ENCODE measurements around the gene FDXR. TPM values are rescaled to one million over a fixed set of nuclear protein-coding genes. Genes with fewer than 3 reads are reported as not detected.

Gene FDXR
- total and polyA plus RNA-seq, 2 of the 8 experiments (the other 6 are each of a cell fraction or from before 2014, with no cell fraction given): 24.2 to 31.4 TPM

DNA sequence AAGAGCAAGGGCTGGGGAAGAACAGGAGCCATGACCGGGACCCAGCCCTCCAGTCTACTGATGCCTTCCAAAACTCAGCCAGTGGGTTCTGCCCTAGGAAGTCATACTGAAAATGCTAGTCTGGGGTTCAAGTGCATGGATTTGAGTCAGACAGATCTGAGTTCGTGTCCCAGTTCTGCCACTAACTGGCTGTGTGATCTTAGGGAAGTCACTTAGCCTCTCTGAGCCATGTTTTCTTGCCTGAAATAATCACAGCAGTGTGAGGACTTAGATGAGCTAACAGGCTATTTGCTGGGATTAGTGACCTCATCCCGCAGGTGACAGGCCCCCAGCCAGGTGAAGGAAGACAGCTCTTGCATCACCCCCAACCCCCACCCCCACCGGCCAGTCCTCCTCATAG lies 17.5 kb downstream of the FDXR start:
- Histone ChIP-seq H3K14ac (ENCODE audit: insufficient read length) (no peak overlapping the region), H2BK15ac (ENCODE audit: low read length) (0 out of 2 replicates have a peak overlapping the region, but pooled peaks have one; percentile 46), H3K23me2 (ENCODE audit: low read depth, low read length) (peaks cover 4% of the 10 kb centered on the region; the same call in 1 of the 2 replicates), H2AK5ac (ENCODE audit: low read depth, low read length) (no peak overlapping the region), H3K27ac (ENCODE audit: low read depth, low read length) (no peak overlapping the region), H2BK120ac (replicated peaks; ENCODE audit: low read depth, low read length) (no peak overlapping the region), H3K36me3 (ENCODE audit: control insufficient read depth in 2 of 4, insufficient read depth in 4 of 4, low read length in 3 of 4) (peaks cover 0 to 2% (median 0%) of the 10 kb centered on the region in 4 experiments; a peak in 1 of 8 replicates), H3K4ac (replicated peaks; ENCODE audit: insufficient read length, low read depth, low read length) (no peak overlapping the region), H3K4me1 (replicated peaks in 1 of 4; ENCODE audit: control insufficient read depth in 3 of 4, insufficient read depth in 4 of 4, low read length in 3 of 4) (peaks cover 0 to 11% (median 5%) of the 10 kb centered on the region in 4 experiments; a peak in 5 of 7 replicates), H3K18ac (ENCODE audit: extremely low read depth, low read length) (no peak overlapping the region), H2BK20ac (ENCODE audit: low read length) (no peak overlapping the region), H3K79me1 (ENCODE audit: low read depth, low read length) (no peaks in the 10 kb centered on the region), H3K4me3 (ENCODE audit: extremely low read depth in 1 of 4, insufficient read depth in 2 of 4, low read depth in 3 of 4, low read length in 4 of 4) (no peak overlapping the region), H2AFZ (ENCODE audit: low read length) (no peak overlapping the region), H2BK5ac (ENCODE audit: low read depth, low read length) (no peak overlapping the region), H3K9me3 (ENCODE audit: insufficient read depth in 2 of 2, low read depth in 1 of 2, low read length in 1 of 2) (no peaks in the 10 kb centered on the region; a peak in 1 of 4 replicates), H4K5ac (ENCODE audit: insufficient read length, low read depth, low read length) (no peak overlapping the region), H4K20me1 (replicated peaks in 1 of 2; ENCODE audit: control insufficient read depth in 1 of 2, insufficient read depth in 2 of 2, low read length in 2 of 2) (peaks cover 6 to 7% of the 10 kb centered on the region in 2 experiments), H2BK12ac (ENCODE audit: low read depth, low read length) (no peak overlapping the region), H4K8ac (ENCODE audit: extremely low read depth, insufficient read depth, low read length) (no peak overlapping the region), H3K56ac (replicated peaks; ENCODE audit: insufficient read length, low read depth, low read length) (no peak overlapping the region), H4K91ac (replicated peaks; ENCODE audit: insufficient read length, low read length) (no peak overlapping the region), H3K23ac (ENCODE audit: insufficient read length) (no peak overlapping the region), H3K9ac (replicated peaks in 1 of 4; ENCODE audit: extremely low read depth in 1 of 4, low read depth in 3 of 4, low read length in 3 of 4) (no peak overlapping the region), H3K4me2 (ENCODE audit: insufficient read depth in 1 of 2, low read depth in 2 of 2, low read length in 2 of 2) (no peak overlapping the region), H3K79me2 (ENCODE audit: control insufficient read depth in 1 of 2, insufficient read depth in 2 of 2, low read length in 2 of 2) (no peaks in the 10 kb centered on the region), H3K27me3 (replicated peaks in 1 of 4; ENCODE audit: control insufficient read depth in 3 of 4, extremely low read depth in 1 of 4, insufficient read depth in 3 of 4, low read length in 3 of 4) (peaks cover 47 to 92% (median 83%) of the 10 kb centered on the region in 4 experiments)
- POLR2A ChIA-PET (ENCODE audit: partially characterized antibody): interaction anchor here (1.0 kb wide), 1 partner anchor 106 kb away, joined by 3 read pairs; no protein-coding TSS in a partner anchor
- CTCF ChIA-PET (ENCODE audit: partially characterized antibody): interaction anchor here (2.4 to 99.6 kb wide), 3 partner anchors 12 to 106 kb away, joined by 8 to 2981 read pairs (median 2981); partner anchors contain the start of genes FDXR, GRIN2C and NAT9
- FAIRE-seq: no peak
- 79% methylated on average over 4 of the region's 4 CpGs; no CpG with 5 or more reads in 1 of the 2 experiments for WGBS, 2 experiments (ENCODE audit: extremely low coverage in 1 of 2, insufficient coverage in 1 of 2, insufficient read length in 1 of 2, insufficient replicate concordance in 2 of 2, low coverage in 1 of 2, low lambda C conversion rate in 2 of 2, missing lambda C conversion rate in 1 of 2)
- TF ChIP-seq BCL11A (IDR thresholded peaks at IDR 0.05; ENCODE audit: low read depth in 2 of 2, low read length in 2 of 2) (no peak), SP4 (IDR thresholded peaks at IDR 0.05; ENCODE audit: low read length) (no peak), ZNF274 (IDR thresholded peaks at IDR 0.05; ENCODE audit: borderline replicate concordance, extremely low read depth, low read length) (no peak), RXRA (IDR thresholded peaks at IDR 0.05; ENCODE audit: insufficient read depth, low read depth, low read length) (no peak), SIRT6 (IDR thresholded peaks at IDR 0.05; ENCODE audit: low read length) (no peak), SIN3A (conservative IDR thresholded peaks at IDR 0.05 in 1 of 2, IDR thresholded peaks at IDR 0.05 in 1 of 2; ENCODE audit: low read depth in 1 of 2, low read length in 2 of 2) (no peak), SAP30 (IDR thresholded peaks at IDR 0.05; ENCODE audit: insufficient read depth, insufficient replicate concordance, low read length) (no peak)
- TF ChIP-seq, protein P1, sequence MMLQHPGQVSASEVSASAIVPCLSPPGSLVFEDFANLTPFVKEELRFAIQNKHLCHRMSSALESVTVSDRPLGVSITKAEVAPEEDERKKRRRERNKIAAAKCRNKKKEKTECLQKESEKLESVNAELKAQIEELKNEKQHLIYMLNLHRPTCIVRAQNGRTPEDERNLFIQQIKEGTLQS (IDR thresholded peaks at IDR 0.05; ENCODE audit: insufficient read depth, low read depth, low read length): no peak
- DNase-seq (ENCODE audit: low read depth in 1 of 2, low spot score in 2 of 2): no peak

Data from H1 (cell line).